H1 (cell line): ENCODE results near the gene PRR16. TPM values are rescaled to one million over a fixed set of nuclear protein-coding genes. Genes with fewer than 3 reads are reported as not detected.
A peak's percentile ranks its signal among the peaks of the same experiment; 100 is the strongest.

Experiments
- CTCF ChIA-PET: fragments of 300-600 bp; sonication (Branson Sonifier 250); formaldehyde crosslinking; loops from one replicate; lab custom pipeline; 2021; ENCODE audit not compliant: partially characterized antibody; lab: Charles Lee
- POLR2A ChIA-PET: fragments of 300-600 bp; sonication (Branson Sonifier 250); formaldehyde crosslinking; loops from one replicate; lab custom pipeline; 2021; ENCODE audit warnings: inconsistent platforms; ENCODE audit not compliant: partially characterized antibody; lab: Charles Lee
- DNase-seq, 2 experiments: peaks; one replicate each; pipeline versions ENCODE4 v3.0.0 to v3.0.0-alpha.2; 2010 to 2022; ENCODE audit warnings: low spot score in 2 of 2, low read depth in 1 of 2, mixed read lengths in 1 of 2
- FAIRE-seq: peaks from 2 replicates; lab custom pipeline; 2011; peaks lifted over from hg19 to GRCh38; lab: Jason Lieb, UNC
- H2AFZ ChIP-seq: 2 replicates; pipeline ENCODE4 v1.8.1; 2012; ENCODE audit warnings: low read length, inconsistent platforms
- H2AK5ac ChIP-seq: 2 replicates; pipeline ENCODE4 v1.6.1; 2013; ENCODE audit warnings: low read depth, low read length
- H2BK120ac ChIP-seq: replicated peaks from 2 replicates; pipeline ENCODE3; 2013; ENCODE audit warnings: low read depth, low read length, inconsistent platforms
- H2BK12ac ChIP-seq: 2 replicates; pipeline ENCODE4 v1.6.1; 2013; ENCODE audit warnings: low read depth, low read length
- H2BK15ac ChIP-seq: 2 replicates; pipeline ENCODE4 v1.6.1; 2013; ENCODE audit warnings: low read length
- H2BK20ac ChIP-seq: 2 replicates; pipeline ENCODE4 v1.6.1; 2013; ENCODE audit warnings: low read length
- H2BK5ac ChIP-seq: 2 replicates; pipeline ENCODE4 v1.6.1; 2013; ENCODE audit warnings: low read depth, low read length
- H3K14ac ChIP-seq: 2 replicates; pipeline ENCODE4 v1.6.1; 2013; ENCODE audit warnings: inconsistent platforms; ENCODE audit not compliant: insufficient read length
- H3K18ac ChIP-seq: 2 replicates; pipeline ENCODE4 v1.6.1; 2013; ENCODE audit warnings: low read length; ENCODE audit errors: extremely low read depth
- H3K23ac ChIP-seq: 2 replicates; pipeline ENCODE4 v1.6.1; 2013; ENCODE audit warnings: inconsistent platforms; ENCODE audit not compliant: insufficient read length
- H3K23me2 ChIP-seq: 2 replicates; pipeline ENCODE4 v1.6.1; 2013; ENCODE audit warnings: low read depth, low read length
- H3K27ac ChIP-seq: 2 replicates; pipeline ENCODE4 v1.6.1; 2011; ENCODE audit warnings: low read depth, low read length, inconsistent platforms
- H3K27me3 ChIP-seq, 4 experiments: replicated peaks in 1 of 4; 1 replicate in 1 of 4; 2 replicates in 3 of 4; pipeline versions ENCODE4 v1.6.1 to v1.8.1; 2011 to 2013; ENCODE audit warnings: low read length in 3 of 4, mild to moderate bottlenecking in 3 of 4, inconsistent platforms in 2 of 4, mixed read lengths in 2 of 4, moderate library complexity in 1 of 4; ENCODE audit not compliant: control insufficient read depth in 3 of 4, insufficient read depth in 3 of 4; ENCODE audit errors: extremely low read depth in 1 of 4
- H3K36me3 ChIP-seq, 4 experiments: 2 replicates each; pipeline versions ENCODE4 v1.6.1 to v1.8.1; 2011 to 2013; ENCODE audit warnings: mild to moderate bottlenecking in 4 of 4, low read length in 3 of 4, moderate library complexity in 2 of 4, control low read depth in 1 of 4, inconsistent platforms in 1 of 4; ENCODE audit not compliant: insufficient read depth in 4 of 4, control insufficient read depth in 2 of 4
- H3K4ac ChIP-seq: replicated peaks from 2 replicates; pipeline ENCODE3; 2013; ENCODE audit warnings: low read length, low read depth, mixed read lengths, inconsistent platforms; ENCODE audit not compliant: insufficient read length
- H3K4me1 ChIP-seq, 4 experiments: replicated peaks in 1 of 4; 1 replicate in 1 of 4; 2 replicates in 3 of 4; pipeline versions ENCODE4 v1.6.1 to v1.8.1; 2011 to 2013; ENCODE audit warnings: low read length in 3 of 4, inconsistent platforms in 2 of 4, mixed read lengths in 1 of 4; ENCODE audit not compliant: insufficient read depth in 4 of 4, control insufficient read depth in 3 of 4
- H3K4me2 ChIP-seq, 2 experiments: 2 replicates each; pipeline versions ENCODE4 v1.6.1 to v1.8.1; 2011 to 2013; ENCODE audit warnings: low read depth in 2 of 2, low read length in 2 of 2, control low read depth in 1 of 2, inconsistent platforms in 1 of 2, mild to moderate bottlenecking in 1 of 2; ENCODE audit not compliant: insufficient read depth in 1 of 2
- H3K4me3 ChIP-seq, 4 experiments: fragments of 200-600, 300-600 bp in 1 of 4; sonication (generic), shearing (Covaris generic), sonication (Bioruptor Twin) in 1 of 4; 2 replicates each; pipeline versions ENCODE4 v1.5.1 to v1.8.1; 2011 to 2016; ENCODE audit warnings: low read length in 4 of 4, low read depth in 3 of 4, control low read depth in 2 of 4, inconsistent platforms in 2 of 4, mild to moderate bottlenecking in 2 of 4, mixed read lengths in 1 of 4, moderate library complexity in 1 of 4; ENCODE audit not compliant: insufficient read depth in 2 of 4; ENCODE audit errors: extremely low read depth in 1 of 4
- H3K56ac ChIP-seq: replicated peaks from 2 replicates; pipeline ENCODE3; 2013; ENCODE audit warnings: low read depth, mild to moderate bottlenecking, mixed read lengths, low read length, inconsistent platforms; ENCODE audit not compliant: insufficient read length
- H3K79me1 ChIP-seq: 2 replicates; pipeline ENCODE4 v1.6.1; 2013; ENCODE audit warnings: low read depth, low read length, control low read depth
- H3K79me2 ChIP-seq, 2 experiments: 2 replicates each; pipeline versions ENCODE4 v1.6.1 to v1.8.1; 2012 to 2013; ENCODE audit warnings: low read length in 2 of 2, mild to moderate bottlenecking in 2 of 2, inconsistent platforms in 1 of 2; ENCODE audit not compliant: insufficient read depth in 2 of 2, control insufficient read depth in 1 of 2
- H3K9ac ChIP-seq, 4 experiments: replicated peaks in 1 of 4; 1 replicate in 1 of 4; 2 replicates in 3 of 4; pipeline versions ENCODE4 v1.6.1 to v1.8.1; 2011 to 2013; ENCODE audit warnings: low read depth in 3 of 4, low read length in 3 of 4, control low read depth in 2 of 4, mild to moderate bottlenecking in 2 of 4, moderate library complexity in 2 of 4, inconsistent platforms in 1 of 4; ENCODE audit errors: extremely low read depth in 1 of 4
- H3K9me3 ChIP-seq, 2 experiments: 2 replicates each; pipeline versions ENCODE4 v1.6.1 to v1.8.1; 2012 to 2013; ENCODE audit warnings: mild to moderate bottlenecking in 2 of 2, moderate library complexity in 2 of 2, control low read depth in 1 of 2, inconsistent platforms in 1 of 2, low read depth in 1 of 2, low read length in 1 of 2, mixed read lengths in 1 of 2; ENCODE audit not compliant: insufficient read depth in 2 of 2
- H4K20me1 ChIP-seq, 2 experiments: replicated peaks in 1 of 2; 2 replicates each; pipeline versions ENCODE3 to v1.8.1; 2011 to 2013; ENCODE audit warnings: inconsistent platforms in 2 of 2, low read length in 2 of 2, mild to moderate bottlenecking in 1 of 2; ENCODE audit not compliant: insufficient read depth in 2 of 2, control insufficient read depth in 1 of 2
- H4K5ac ChIP-seq: 2 replicates; pipeline ENCODE4 v1.6.1; 2013; ENCODE audit warnings: low read length, low read depth, mixed read lengths, inconsistent platforms; ENCODE audit not compliant: insufficient read length
- H4K8ac ChIP-seq: 2 replicates; pipeline ENCODE4 v1.8.0; 2013; ENCODE audit warnings: mild to moderate bottlenecking, moderate library complexity, low read length, inconsistent platforms; ENCODE audit not compliant: insufficient read depth; ENCODE audit errors: extremely low read depth
- H4K91ac ChIP-seq: replicated peaks from 2 replicates; pipeline ENCODE3; 2013; ENCODE audit warnings: low read length, mixed read lengths, inconsistent platforms; ENCODE audit not compliant: insufficient read length
- BACH1 ChIP-seq: IDR thresholded peaks from 2 replicates; pipeline ENCODE4 v1.6.1; 2012; ENCODE audit warnings: low read length, improper control_type of control experiment
- CEBPB ChIP-seq: IDR thresholded peaks from 2 replicates; pipeline ENCODE4 v1.6.1; 2012; ENCODE audit warnings: low read depth, low read length
- CHD1 ChIP-seq: IDR thresholded peaks from 2 replicates; pipeline ENCODE4 v1.6.1; 2012; ENCODE audit warnings: low read depth, low read length, improper control_type of control experiment
- WGBS, 2 experiments: shearing (Covaris generic) in 1 of 2; methylation state at CpG; one replicate each; pipeline versions ENCODE4 v1.1.6 to v1.1.7; 2013 to 2015; ENCODE audit warnings: low lambda C conversion rate in 2 of 2, mixed read lengths in 2 of 2, inconsistent platforms in 1 of 2, low coverage in 1 of 2, missing lambda C conversion rate in 1 of 2; ENCODE audit not compliant: insufficient replicate concordance in 2 of 2, insufficient coverage in 1 of 2, insufficient read length in 1 of 2; ENCODE audit errors: extremely low coverage in 1 of 2, missing lambda C conversion rate in 1 of 2; 5-methylcytosine and 5-hydroxymethylcytosine counted together
- polyA plus RNA-seq, 7 experiments: library from polyadenylated mRNA; depleted of rRNA in 3 of 7; stranded (reverse) in 5 of 7; unstranded in 2 of 7; fragments of >200 nt in 5 of 7; fragments of 200-250 nt in 2 of 7; gene quantifications; 1 replicate in 5 of 7; 2 replicates in 1 of 7; 4 replicates in 1 of 7; pipeline versions ENCODE4 v1.2.1 to v1.2.3, GENCODE V29; 2011 to 2013; ENCODE audit warnings: missing spikeins in 2 of 7, mixed read lengths in 2 of 7
- total RNA-seq: library from RNA; stranded (reverse); fragmentation: NEBNext Ultra II Directional; extraction: Animal tissue kit (Norgen Biotek cat#: 25700); gene quantifications from 2 replicates; pipeline ENCODE4 v1.2.1, GENCODE V29; 2021
- TF ChIP-seq, protein P1 (sequence below): IDR thresholded peaks from 2 replicates; pipeline ENCODE4 v1.6.1; 2012; ENCODE audit warnings: inconsistent platforms

Gene PRR16
- total and polyA plus RNA-seq, 2 of the 8 experiments (the other 6 are each of a cell fraction or from before 2014, with no cell fraction given): 0.73 to 1.6 TPM

DNA sequence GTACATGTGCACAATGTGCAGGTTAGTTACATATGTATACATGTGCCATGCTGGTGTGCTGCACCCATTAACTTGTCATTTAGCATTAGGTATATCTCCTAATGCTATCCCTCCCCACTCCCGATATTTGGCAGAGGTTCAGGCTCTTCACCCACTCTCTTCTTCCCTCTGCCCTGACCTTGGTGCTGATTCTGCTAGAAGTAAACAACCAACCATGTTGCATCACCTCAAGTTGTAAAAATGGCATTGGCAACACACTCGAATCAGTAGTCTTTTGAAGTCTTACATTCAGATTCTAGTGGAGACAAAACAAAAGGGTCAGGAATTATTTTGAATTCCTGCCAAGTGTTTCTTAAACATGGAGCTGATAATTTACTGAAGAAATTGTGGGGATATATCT lies 40.0 kb downstream of the PRR16 start:
- H3K9ac ChIP-seq: no peak overlapping the region
- no peak overlapping the region for H3K18ac ChIP-seq
- no peaks in the 10 kb centered on the region for H3K36me3 ChIP-seq
- H3K79me2 ChIP-seq: no peaks in the 10 kb centered on the region
- H2BK12ac ChIP-seq: no peak overlapping the region
- no peak overlapping the region; the same call in 1 of the 2 replicates for H2BK20ac ChIP-seq
- H2AFZ ChIP-seq: no peak overlapping the region
- H3K4me1 ChIP-seq: peaks cover 0 to 3% (median 0%) of the 10 kb centered on the region in 4 experiments; a peak in 1 of 7 replicates
- no peak overlapping the region for H3K27ac ChIP-seq
- no peaks in the 10 kb centered on the region for H3K79me1 ChIP-seq
- ChIA-PET CTCF (no interaction called here), POLR2A (no interaction called here)
- no peak overlapping the region for H4K5ac ChIP-seq
- H4K91ac ChIP-seq: no peak overlapping the region
- H2BK5ac ChIP-seq: no peak overlapping the region
- H3K4ac ChIP-seq: no peak overlapping the region
- H3K9me3 ChIP-seq: no peaks in the 10 kb centered on the region
- H4K20me1 ChIP-seq: no peaks in the 10 kb centered on the region
- no peak overlapping the region for H3K56ac ChIP-seq
- no peaks in the 10 kb centered on the region for H3K23me2 ChIP-seq
- H3K23ac ChIP-seq: no peak overlapping the region
- WGBS, 2 experiments: 96% methylated on average over 2 of the region's 2 CpGs; no CpG with 5 or more reads in 1 of the 2 experiments
- no peak overlapping the region for H4K8ac ChIP-seq
- H2AK5ac ChIP-seq: no peak overlapping the region
- no peak overlapping the region for H2BK120ac ChIP-seq
- no peaks in the 10 kb centered on the region for H3K27me3 ChIP-seq
- H3K4me3 ChIP-seq: no peak overlapping the region
- no peak for FAIRE-seq
- H3K4me2 ChIP-seq: no peak overlapping the region
- no peak for DNase-seq
- no peak overlapping the region for H2BK15ac ChIP-seq
- TF ChIP-seq CEBPB (peak; percentile 52; the same call in 1 of the 2 replicates), BACH1 (no peak), CHD1 (no peak)
- TF ChIP-seq, protein P1, sequence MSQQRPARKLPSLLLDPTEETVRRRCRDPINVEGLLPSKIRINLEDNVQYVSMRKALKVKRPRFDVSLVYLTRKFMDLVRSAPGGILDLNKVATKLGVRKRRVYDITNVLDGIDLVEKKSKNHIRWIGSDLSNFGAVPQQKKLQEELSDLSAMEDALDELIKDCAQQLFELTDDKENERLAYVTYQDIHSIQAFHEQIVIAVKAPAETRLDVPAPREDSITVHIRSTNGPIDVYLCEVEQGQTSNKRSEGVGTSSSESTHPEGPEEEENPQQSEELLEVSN: no peak
- H3K14ac ChIP-seq: no peak overlapping the region
